Glomerular visceral epithelial cell (primary cell): ENCODE measurements around the gene LRRTM1.

Source experiments
- DNase-seq: peaks from one replicate; pipeline ENCODE4 v3.0.0-alpha.2; 2016; ENCODE audit errors: extremely low spot score

The LRRTM1 gene

GRCh38 chr2:80303909-80304837 lies at the start of gene LRRTM1:
LRRTM1 (minus strand) TSS chr2:80304752; CDS start chr2:80303819, 933 bp downstream.
- no peak for DNase-seq

GRCh38 chr2:80351231-80351630 lies 46.7 kb upstream of the LRRTM1 start:
- DNase-seq: no peak

GRCh38 chr2:80348953-80349352 lies 44.4 kb upstream of the LRRTM1 start:
- DNase-seq: no peak

- DNase-seq: no peak
These were observed 43.5 kb upstream of the LRRTM1 start for GRCh38 chr2:80348078-80348477.

- DNase-seq: no peak
These were observed 35.5 kb upstream of the LRRTM1 start for GRCh38 chr2:80340022-80340421.

GRCh38 chr2:80338794-80339193 lies 34.2 kb upstream of the LRRTM1 start:
- DNase-seq: no peak

GRCh38 chr2:80335411-80335810 lies 30.9 kb upstream of the LRRTM1 start:
- DNase-seq: no peak

GRCh38 chr2:80333886-80334285 lies 29.3 kb upstream of the LRRTM1 start:
- no peak for DNase-seq

GRCh38 chr2:80330527-80331450 lies 26.2 kb upstream of the LRRTM1 start:
- no peak for DNase-seq

- no peak for DNase-seq
These were observed 24.9 kb upstream of the LRRTM1 start for GRCh38 chr2:80329491-80329890.

GRCh38 chr2:80328159-80328571 lies 23.6 kb upstream of the LRRTM1 start:
- no peak for DNase-seq

GRCh38 chr2:80326861-80327260 lies 22.3 kb upstream of the LRRTM1 start:
- no peak for DNase-seq

- no peak for DNase-seq
These were observed 21.7 kb upstream of the LRRTM1 start for GRCh38 chr2:80326214-80326613.

- no peak for DNase-seq
These were observed 20.0 kb upstream of the LRRTM1 start for GRCh38 chr2:80324525-80324924.

GRCh38 chr2:80323610-80324009 lies 19.1 kb upstream of the LRRTM1 start:
- no peak for DNase-seq

- no peak for DNase-seq
These were observed 18.4 kb upstream of the LRRTM1 start for GRCh38 chr2:80322958-80323357.

GRCh38 chr2:80322311-80322920 lies 17.9 kb upstream of the LRRTM1 start:
- DNase-seq: no peak

GRCh38 chr2:80312282-80312839 lies 7.8 kb upstream of the LRRTM1 start:
- DNase-seq: no peak

GRCh38 chr2:80311304-80311703 lies 6.8 kb upstream of the LRRTM1 start:
- no peak for DNase-seq

GRCh38 chr2:80303006-80303908 lies 1.3 kb downstream of the LRRTM1 start:
- no peak for DNase-seq
